GM06990 (cell line): ENCODE measurements around the gene GPD1L.

Experiments
- DNase-seq: peaks from one replicate; pipeline ENCODE4 v3.0.0-alpha.2; 2011; ENCODE audit not compliant: insufficient read length; ENCODE audit errors: extremely low read depth
- H3K27me3 ChIP-seq: replicated peaks from 2 replicates; pipeline ENCODE4 v1.6.0; 2011; ENCODE audit warnings: low read length; ENCODE audit not compliant: control insufficient read depth, insufficient read depth
- H3K36me3 ChIP-seq: 2 replicates; pipeline ENCODE4 v1.5.1; 2011; ENCODE audit warnings: low read length; ENCODE audit not compliant: control insufficient read depth, insufficient read depth
- H3K4me3 ChIP-seq: replicated peaks from 2 replicates; pipeline ENCODE4 v1.5.1; 2011; ENCODE audit warnings: low read depth, mild to moderate bottlenecking, control low read depth, low read length
- TF ChIP-seq, protein P1 (sequence below): IDR thresholded peaks from 2 replicates; pipeline ENCODE4 v1.5.1; 2011; ENCODE audit warnings: low read length, control low read depth, mild to moderate bottlenecking, inconsistent platforms; ENCODE audit not compliant: insufficient read depth, poor library complexity, severe bottlenecking

GPD1L gene

DNA sequence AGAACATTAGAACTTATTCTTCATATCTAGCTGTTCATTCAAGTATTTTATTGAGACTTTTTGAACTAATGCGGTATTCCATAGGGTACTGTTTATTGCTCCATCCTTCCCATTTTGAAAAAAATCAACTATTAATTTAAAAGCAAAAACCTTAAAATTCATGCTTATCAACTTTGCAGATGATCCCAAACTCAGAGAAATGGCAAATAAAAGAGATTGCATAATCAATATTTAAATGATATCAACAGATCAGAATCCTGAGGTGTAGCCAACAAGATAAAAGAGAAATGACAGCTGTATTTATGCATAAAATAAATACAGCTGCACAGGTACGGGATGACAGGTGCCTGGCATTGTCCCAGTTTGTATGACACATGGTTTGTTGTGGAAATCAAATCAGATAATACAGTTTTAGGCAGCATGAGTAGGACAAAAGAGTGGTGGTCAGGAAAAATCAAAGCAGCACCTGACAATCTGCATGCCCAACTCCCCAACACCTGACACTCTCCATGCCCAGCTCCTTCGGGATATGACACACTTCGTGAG, 89.6 kb downstream of the GPD1L start:
- TF ChIP-seq, protein P1, sequence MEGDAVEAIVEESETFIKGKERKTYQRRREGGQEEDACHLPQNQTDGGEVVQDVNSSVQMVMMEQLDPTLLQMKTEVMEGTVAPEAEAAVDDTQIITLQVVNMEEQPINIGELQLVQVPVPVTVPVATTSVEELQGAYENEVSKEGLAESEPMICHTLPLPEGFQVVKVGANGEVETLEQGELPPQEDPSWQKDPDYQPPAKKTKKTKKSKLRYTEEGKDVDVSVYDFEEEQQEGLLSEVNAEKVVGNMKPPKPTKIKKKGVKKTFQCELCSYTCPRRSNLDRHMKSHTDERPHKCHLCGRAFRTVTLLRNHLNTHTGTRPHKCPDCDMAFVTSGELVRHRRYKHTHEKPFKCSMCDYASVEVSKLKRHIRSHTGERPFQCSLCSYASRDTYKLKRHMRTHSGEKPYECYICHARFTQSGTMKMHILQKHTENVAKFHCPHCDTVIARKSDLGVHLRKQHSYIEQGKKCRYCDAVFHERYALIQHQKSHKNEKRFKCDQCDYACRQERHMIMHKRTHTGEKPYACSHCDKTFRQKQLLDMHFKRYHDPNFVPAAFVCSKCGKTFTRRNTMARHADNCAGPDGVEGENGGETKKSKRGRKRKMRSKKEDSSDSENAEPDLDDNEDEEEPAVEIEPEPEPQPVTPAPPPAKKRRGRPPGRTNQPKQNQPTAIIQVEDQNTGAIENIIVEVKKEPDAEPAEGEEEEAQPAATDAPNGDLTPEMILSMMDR = no peak
- Histone ChIP-seq H3K36me3 (no peaks in the 10 kb centered on the region), H3K4me3 (no peak overlapping the region), H3K27me3 (peaks cover 1% of the 10 kb centered on the region)
- DNase-seq = no peak

DNA sequence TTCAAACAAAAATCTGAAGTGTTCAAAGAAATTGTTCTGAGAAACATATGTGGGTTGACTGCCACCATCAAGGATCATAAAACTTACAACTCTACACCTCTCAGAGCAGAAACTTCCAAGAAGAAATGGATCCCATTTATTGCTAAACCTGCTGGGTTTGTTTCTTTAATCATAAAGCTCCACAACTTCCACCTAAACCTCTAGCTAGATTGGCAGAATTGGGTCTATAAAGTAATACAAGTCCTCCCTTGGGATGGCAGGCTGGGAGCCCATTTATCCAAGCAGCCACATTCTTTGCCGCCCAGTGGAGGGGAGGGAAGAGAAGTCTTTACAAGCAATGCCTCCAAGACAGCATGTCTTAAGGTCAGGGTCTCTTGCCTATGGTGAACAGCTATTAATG, 91.6 kb downstream of the GPD1L start:
- DNase-seq = no peak
- Histone ChIP-seq H3K36me3 (no peaks in the 10 kb centered on the region), H3K4me3 (no peak overlapping the region), H3K27me3 (no peaks in the 10 kb centered on the region; the same call in 1 of the 2 replicates)
- TF ChIP-seq, protein P1 = no peak

DNA sequence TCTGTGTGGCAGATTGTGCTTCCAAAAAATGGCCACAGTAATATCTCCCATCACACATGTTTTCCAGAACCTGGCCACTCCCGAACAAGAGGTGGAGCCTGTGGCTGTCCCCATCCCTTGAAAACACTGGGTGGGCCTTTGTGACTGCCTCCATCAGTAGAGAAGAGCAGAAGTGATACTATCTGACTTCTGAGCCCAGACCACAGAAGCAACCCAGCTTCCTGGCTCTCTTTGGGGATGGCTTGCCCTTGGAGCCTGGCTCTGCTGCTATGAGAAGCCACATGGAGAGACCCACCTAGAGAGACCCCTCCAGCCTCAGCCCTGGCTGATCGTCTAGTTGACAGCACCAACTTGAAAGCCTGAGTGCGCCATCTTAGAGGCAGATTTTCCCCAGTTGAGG, 92.3 kb downstream of the GPD1L start:
- TF ChIP-seq, protein P1 = no peak
- Histone ChIP-seq H3K36me3 (no peaks in the 10 kb centered on the region), H3K4me3 (no peak overlapping the region), H3K27me3 (no peaks in the 10 kb centered on the region; the same call in 1 of the 2 replicates)
- DNase-seq = no peak

DNA sequence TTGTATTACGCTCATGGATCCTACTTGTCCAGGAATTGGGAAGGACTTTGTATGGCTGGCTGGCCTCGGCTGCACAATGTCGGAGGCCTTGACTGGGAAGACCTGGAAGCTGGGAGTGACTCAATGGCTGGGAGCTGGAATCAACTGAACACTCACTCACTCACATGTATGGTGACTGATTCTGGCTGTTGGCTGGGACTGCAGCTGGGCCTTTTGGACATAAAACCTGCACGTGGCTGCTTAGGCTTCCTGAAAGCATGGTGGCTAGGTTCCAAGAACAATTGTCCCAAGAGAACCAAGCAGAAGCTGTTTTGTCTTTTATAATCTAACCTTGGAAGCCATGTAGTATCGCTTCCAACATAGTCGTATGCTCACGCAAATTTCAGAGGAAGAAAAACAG, 94.1 kb downstream of the GPD1L start:
- no peaks in the 10 kb centered on the region for H3K36me3 ChIP-seq
- H3K4me3 ChIP-seq = no peak overlapping the region
- no peak for DNase-seq
- TF ChIP-seq, protein P1 = no peak
- no peaks in the 10 kb centered on the region; the same call in 1 of the 2 replicates for H3K27me3 ChIP-seq

DNA sequence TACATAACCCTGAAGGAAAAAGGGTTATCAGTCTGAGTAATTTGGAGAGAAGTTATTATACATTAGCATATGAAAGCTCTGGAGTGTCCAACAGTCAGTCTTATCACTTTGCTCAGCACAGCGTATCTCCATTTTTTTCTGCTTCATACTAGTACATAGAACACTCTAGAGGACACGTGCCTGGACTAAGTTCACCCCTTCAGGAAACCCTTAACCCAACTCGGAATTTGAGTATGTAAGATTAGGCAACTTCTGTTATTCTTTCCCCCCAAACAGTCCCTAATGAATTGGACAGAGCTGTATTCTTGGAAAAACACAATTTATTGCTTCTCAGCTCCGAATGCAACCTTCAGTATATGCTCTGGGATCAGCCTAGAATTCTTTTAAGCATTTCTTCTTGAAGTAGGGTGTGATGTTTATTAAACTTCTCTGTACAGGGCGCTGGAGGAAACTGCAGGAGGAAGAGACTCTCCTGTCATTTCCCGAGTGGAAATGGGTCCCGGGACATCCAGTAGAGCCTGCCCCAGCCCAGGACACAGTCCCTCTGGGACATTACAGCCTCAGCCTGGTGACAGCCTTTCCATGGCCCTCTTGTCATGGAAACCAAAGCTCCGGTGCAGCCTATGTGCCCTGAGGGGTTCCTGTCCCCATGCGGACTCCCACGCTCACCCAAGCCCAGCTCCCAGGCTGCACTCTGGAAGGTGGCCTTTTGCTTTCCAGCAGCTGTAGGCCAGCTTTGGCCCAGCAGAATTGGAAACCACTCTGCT, 94.8 kb downstream of the GPD1L start:
- no peak overlapping the region for H3K4me3 ChIP-seq
- no peaks in the 10 kb centered on the region; the same call in 1 of the 2 replicates for H3K27me3 ChIP-seq
- DNase-seq = no peak
- H3K36me3 ChIP-seq = no peaks in the 10 kb centered on the region
- TF ChIP-seq, protein P1 = no peak
